Astrocyte (in vitro differentiated cells and primary cell): Measurements from ENCODE around the gene CIDEA. TPM values are rescaled to one million over a fixed set of nuclear protein-coding genes. Genes with fewer than 3 reads are reported as not detected.
"Not testable (repeated sequence)": the region's sequence is repeated elsewhere in the genome, so short reads cannot be mapped to it uniquely, and the experiment has no call there.

Source experiments
- DNase-seq: peaks from one replicate; pipeline ENCODE4 v3.0.0-alpha.2; 2010; ENCODE audit warnings: low read depth
- FAIRE-seq: peaks from 2 replicates; lab custom pipeline; 2011; peaks lifted over from hg19 to GRCh38; lab: Jason Lieb, UNC
- H2AFZ ChIP-seq: 2 replicates; pipeline ENCODE4 v1.6.0; 2012; ENCODE audit warnings: low read depth, low read length, inconsistent platforms
- H3K27ac ChIP-seq: 2 replicates; pipeline ENCODE4 v1.5.1; 2011; ENCODE audit warnings: low read depth, low read length, inconsistent platforms
- H3K27me3 ChIP-seq: 2 replicates; pipeline ENCODE4 v1.6.0; 2011; ENCODE audit warnings: low read length, inconsistent platforms; ENCODE audit not compliant: insufficient read depth
- H3K36me3 ChIP-seq: 2 replicates; pipeline ENCODE4 v1.5.1; 2011; ENCODE audit warnings: low read length, inconsistent platforms; ENCODE audit not compliant: insufficient read depth
- H3K4me1 ChIP-seq: 2 replicates; pipeline ENCODE4 v1.5.1; 2011; ENCODE audit warnings: low read length, inconsistent platforms; ENCODE audit not compliant: insufficient read depth
- H3K4me2 ChIP-seq: 2 replicates; pipeline ENCODE4 v1.6.0; 2012; ENCODE audit warnings: low read length, inconsistent platforms
- H3K4me3 ChIP-seq: 2 replicates; pipeline ENCODE4 v1.5.1; 2011; ENCODE audit warnings: low read depth, mild to moderate bottlenecking, low read length, inconsistent platforms; ENCODE audit not compliant: insufficient read depth
- H3K79me2 ChIP-seq: 2 replicates; pipeline ENCODE4 v1.6.0; 2012; ENCODE audit warnings: mild to moderate bottlenecking, low read length, inconsistent platforms; ENCODE audit not compliant: insufficient read depth
- H3K9ac ChIP-seq: 2 replicates; pipeline ENCODE4 v1.6.0; 2012; ENCODE audit warnings: mild to moderate bottlenecking, low read length, inconsistent platforms
- H3K9me3 ChIP-seq: 2 replicates; pipeline ENCODE4 v1.5.1; 2012; ENCODE audit warnings: low read depth, mild to moderate bottlenecking, low read length, inconsistent platforms; ENCODE audit not compliant: insufficient read depth
- H4K20me1 ChIP-seq: 2 replicates; pipeline ENCODE4 v1.6.0; 2012; ENCODE audit warnings: low read length, inconsistent platforms; ENCODE audit not compliant: insufficient read depth
- H3K27ac Mint-ChIP-seq: one replicate; pipeline ENCODE4 v1.8.0; 2021; ENCODE audit warnings: mild to moderate bottlenecking, mixed read lengths; ENCODE audit not compliant: unreplicated experiment
- H3K27me3 Mint-ChIP-seq: one replicate; pipeline ENCODE4 v1.8.0; 2021; ENCODE audit warnings: low read depth, mixed read lengths; ENCODE audit not compliant: unreplicated experiment
- H3K36me3 Mint-ChIP-seq: one replicate; pipeline ENCODE4 v1.8.0; 2021; ENCODE audit warnings: low read depth, mixed read lengths; ENCODE audit not compliant: unreplicated experiment
- H3K4me1 Mint-ChIP-seq: one replicate; pipeline ENCODE4 v1.8.0; 2021; ENCODE audit warnings: low read depth, mixed read lengths; ENCODE audit not compliant: unreplicated experiment
- H3K4me3 Mint-ChIP-seq: one replicate; pipeline ENCODE4 v1.8.0; 2021; ENCODE audit warnings: mild to moderate bottlenecking, moderate library complexity, mixed read lengths; ENCODE audit not compliant: unreplicated experiment
- H3K9me3 Mint-ChIP-seq: one replicate; pipeline ENCODE4 v1.8.0; 2021; ENCODE audit warnings: mild to moderate bottlenecking, mixed read lengths; ENCODE audit not compliant: unreplicated experiment
- EZH2 ChIP-seq: IDR thresholded peaks from 2 replicates; pipeline ENCODE4 v1.6.1; 2012; ENCODE audit warnings: mild to moderate bottlenecking, low read length, inconsistent platforms; ENCODE audit not compliant: insufficient read depth
- total RNA-seq: library from RNA; stranded (reverse); gene quantifications from 2 replicates; pipeline ENCODE4 v1.2.1, GENCODE V29; 2021
- TF ChIP-seq, protein P1 (sequence below): IDR thresholded peaks from 2 replicates; pipeline ENCODE4 v1.5.1; 2011; ENCODE audit warnings: low read depth, mild to moderate bottlenecking, inconsistent platforms, low read length, moderate library complexity; ENCODE audit not compliant: insufficient read depth

CIDEA gene
- total RNA-seq, 1 donor from 2014 or later = 0.43 TPM

DNA sequence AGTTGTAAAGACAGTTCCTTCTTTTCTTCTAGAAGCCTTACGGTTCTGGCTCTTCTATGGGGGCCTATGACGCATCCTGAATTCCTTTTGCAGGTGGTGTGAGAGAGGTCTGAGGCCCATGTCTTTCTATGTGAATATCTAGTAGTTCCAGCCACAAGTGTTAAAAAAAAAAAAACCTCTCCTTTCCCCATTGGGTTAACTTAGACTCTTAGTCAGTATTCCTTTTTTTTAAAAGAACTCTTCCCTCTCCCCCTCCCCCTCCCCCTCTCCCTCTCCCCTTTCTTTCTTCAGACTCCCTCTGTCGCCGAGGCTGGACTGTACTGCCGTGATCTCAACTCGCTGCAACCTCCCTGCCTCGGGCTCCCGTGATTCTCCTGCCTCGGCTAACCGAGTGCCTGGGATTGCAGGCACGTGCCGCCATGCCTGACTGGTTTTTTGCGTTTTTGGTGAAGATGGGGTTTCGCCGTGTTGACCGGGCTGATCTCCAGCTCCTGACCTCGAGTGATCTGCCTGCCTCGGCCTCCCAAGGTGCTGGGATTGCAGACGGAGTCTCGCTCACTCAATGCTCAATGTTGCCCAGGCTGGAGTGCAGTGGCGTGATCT lies 11.4 kb upstream of the CIDEA start:
- H3K4me2 ChIP-seq = no peak overlapping the region
- H3K27ac ChIP-seq = no peak overlapping the region
- H4K20me1 ChIP-seq = no peaks in the 10 kb centered on the region
- H3K4me1 ChIP-seq = peaks cover 14% of the 10 kb centered on the region
- peaks cover 4% of the 10 kb centered on the region for H3K27me3 ChIP-seq
- Mint-ChIP-seq H3K4me3 (no peak overlapping the region), H3K36me3 (no peaks in the 10 kb centered on the region), H3K4me1 (peaks cover 20% of the 10 kb centered on the region), H3K9me3 (no peaks in the 10 kb centered on the region), H3K27me3 (peaks cover 17% of the 10 kb centered on the region), H3K27ac (no peak overlapping the region)
- H3K4me3 ChIP-seq = no peak overlapping the region
- H3K79me2 ChIP-seq = no peaks in the 10 kb centered on the region
- no peak overlapping the region for H2AFZ ChIP-seq
- H3K36me3 ChIP-seq = no peaks in the 10 kb centered on the region
- H3K9ac ChIP-seq = no peak overlapping the region
- DNase-seq = no peak
- H3K9me3 ChIP-seq = no peaks in the 10 kb centered on the region
- TF ChIP-seq, protein P1, sequence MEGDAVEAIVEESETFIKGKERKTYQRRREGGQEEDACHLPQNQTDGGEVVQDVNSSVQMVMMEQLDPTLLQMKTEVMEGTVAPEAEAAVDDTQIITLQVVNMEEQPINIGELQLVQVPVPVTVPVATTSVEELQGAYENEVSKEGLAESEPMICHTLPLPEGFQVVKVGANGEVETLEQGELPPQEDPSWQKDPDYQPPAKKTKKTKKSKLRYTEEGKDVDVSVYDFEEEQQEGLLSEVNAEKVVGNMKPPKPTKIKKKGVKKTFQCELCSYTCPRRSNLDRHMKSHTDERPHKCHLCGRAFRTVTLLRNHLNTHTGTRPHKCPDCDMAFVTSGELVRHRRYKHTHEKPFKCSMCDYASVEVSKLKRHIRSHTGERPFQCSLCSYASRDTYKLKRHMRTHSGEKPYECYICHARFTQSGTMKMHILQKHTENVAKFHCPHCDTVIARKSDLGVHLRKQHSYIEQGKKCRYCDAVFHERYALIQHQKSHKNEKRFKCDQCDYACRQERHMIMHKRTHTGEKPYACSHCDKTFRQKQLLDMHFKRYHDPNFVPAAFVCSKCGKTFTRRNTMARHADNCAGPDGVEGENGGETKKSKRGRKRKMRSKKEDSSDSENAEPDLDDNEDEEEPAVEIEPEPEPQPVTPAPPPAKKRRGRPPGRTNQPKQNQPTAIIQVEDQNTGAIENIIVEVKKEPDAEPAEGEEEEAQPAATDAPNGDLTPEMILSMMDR = no peak
- TF ChIP-seq EZH2 = no peak
- FAIRE-seq = no peak

DNA sequence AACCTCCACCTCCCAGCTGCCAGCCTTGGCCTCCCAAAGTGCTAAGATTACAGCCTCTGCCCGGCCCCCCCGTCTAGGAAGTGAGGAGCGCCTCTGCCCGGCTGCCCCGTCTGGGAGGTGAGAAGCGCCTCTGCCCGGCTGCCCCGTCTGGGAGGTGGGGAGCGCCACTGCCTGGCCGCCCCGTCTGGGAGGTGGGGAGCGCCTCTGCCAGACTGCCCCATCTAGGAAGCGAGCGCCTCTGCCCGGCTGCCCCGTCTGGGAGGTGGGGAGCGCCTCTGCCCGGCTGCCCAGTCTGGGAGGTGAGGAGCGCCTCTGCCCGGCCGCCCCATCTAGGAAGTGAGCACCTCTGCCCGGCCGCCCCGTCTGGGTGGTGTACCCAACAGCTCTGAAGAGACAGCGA lies 10.9 kb upstream of the CIDEA start:
- H3K27me3 ChIP-seq, FAIRE-seq, H3K79me2 ChIP-seq, H3K36me3 Mint-ChIP-seq, H3K27ac ChIP-seq, H3K36me3 ChIP-seq, H3K9ac ChIP-seq, H3K4me3 Mint-ChIP-seq, H3K27ac Mint-ChIP-seq, H3K4me2 ChIP-seq, DNase-seq, H2AFZ ChIP-seq, H4K20me1 ChIP-seq, H3K4me3 ChIP-seq, H3K9me3 ChIP-seq, H3K9me3 Mint-ChIP-seq: not testable (repeated sequence)
- peaks cover 14% of the 10 kb centered on the region for H3K4me1 ChIP-seq
- peaks cover 18% of the 10 kb centered on the region for H3K4me1 Mint-ChIP-seq
- H3K27me3 Mint-ChIP-seq = peaks cover 19% of the 10 kb centered on the region

DNA sequence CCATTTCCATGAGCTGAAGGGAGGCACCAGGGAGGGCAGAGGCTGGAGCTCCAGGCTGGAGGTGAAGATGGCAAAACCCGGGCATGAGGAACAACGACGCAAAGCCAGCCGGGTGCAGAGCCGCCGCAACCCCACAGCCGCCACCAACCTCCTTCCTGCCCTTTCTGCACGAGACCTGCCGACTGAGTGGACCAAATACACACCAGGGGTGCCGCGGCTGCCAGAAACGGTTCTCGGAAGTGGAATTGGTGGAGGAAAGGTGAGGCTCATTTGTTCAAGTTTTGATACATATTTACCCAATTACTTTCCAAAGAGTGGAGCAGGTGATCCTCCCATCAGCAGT lies 8.4 kb upstream of the CIDEA start:
- Mint-ChIP-seq H3K27ac (no peak overlapping the region), H3K9me3 (no peaks in the 10 kb centered on the region), H3K27me3 (peaks cover 31% of the 10 kb centered on the region), H3K36me3 (no peaks in the 10 kb centered on the region), H3K4me3 (no peak overlapping the region), H3K4me1 (peaks cover 3% of the 10 kb centered on the region)
- Histone ChIP-seq H3K4me3 (no peak overlapping the region), H3K9me3 (no peaks in the 10 kb centered on the region), H2AFZ (no peak overlapping the region), H3K4me2 (no peak overlapping the region), H3K79me2 (no peaks in the 10 kb centered on the region), H3K9ac (no peak overlapping the region), H4K20me1 (no peaks in the 10 kb centered on the region), H3K27ac (no peak overlapping the region), H3K36me3 (no peaks in the 10 kb centered on the region), H3K4me1 (no peaks in the 10 kb centered on the region), H3K27me3 (peaks cover 14% of the 10 kb centered on the region)
- TF ChIP-seq, protein P1 = no peak
- TF ChIP-seq EZH2 = no peak
- FAIRE-seq (no peak), DNase-seq (no peak)
